GM23248 (cell line): ENCODE results near the gene FBXW11. TPM values are rescaled to one million over a fixed set of nuclear protein-coding genes. Genes with fewer than 3 reads are reported as not detected.
"Not testable (repeated sequence)": the region's sequence is repeated elsewhere in the genome, so short reads cannot be mapped to it uniquely, and the experiment has no call there.

Experiments
- DNase-seq: peaks from one replicate; pipeline ENCODE4 v3.0.0-alpha.2; 2015
- H2AFZ ChIP-seq: fragments of 200-600 bp; sonication (generic); 2 replicates; pipeline ENCODE4 v1.6.1; 2016; ENCODE audit warnings: antibody characterized with exemption
- H3F3A ChIP-seq: fragments of 200-600 bp; sonication (generic); 2 replicates; pipeline ENCODE4 v1.6.1; 2016; ENCODE audit warnings: mild to moderate bottlenecking, antibody characterized with exemption, mixed run types; ENCODE audit not compliant: insufficient read depth
- H3K27ac ChIP-seq: fragments of 200-600 bp; sonication (generic); 2 replicates; pipeline ENCODE4 v1.5.1; 2016; ENCODE audit warnings: mild to moderate bottlenecking
- H3K27me3 ChIP-seq: fragments of 200-600 bp; sonication (generic); replicated peaks from 2 replicates; pipeline ENCODE4 v1.6.1; 2016; ENCODE audit warnings: mild to moderate bottlenecking; ENCODE audit not compliant: insufficient read depth
- H3K36me3 ChIP-seq: fragments of 200-600 bp; sonication (generic); 2 replicates; pipeline ENCODE4 v1.6.1; 2016; ENCODE audit warnings: low read depth, mild to moderate bottlenecking
- H3K4me1 ChIP-seq: fragments of 200-600 bp; sonication (generic); 2 replicates; pipeline ENCODE4 v1.6.1; 2016; ENCODE audit warnings: mild to moderate bottlenecking; ENCODE audit not compliant: insufficient read depth
- H3K4me2 ChIP-seq: fragments of 200-600 bp; sonication (generic); one replicate; pipeline ENCODE4 v1.6.1; 2016; ENCODE audit warnings: mild to moderate bottlenecking; ENCODE audit not compliant: unreplicated experiment
- H3K4me3 ChIP-seq: fragments of 200-600 bp; sonication (generic); 2 replicates; pipeline ENCODE4 v1.5.1; 2016; ENCODE audit warnings: mild to moderate bottlenecking
- H3K79me2 ChIP-seq: fragments of 200-600 bp; sonication (generic); 2 replicates; pipeline ENCODE4 v1.6.1; 2016; ENCODE audit warnings: mild to moderate bottlenecking; ENCODE audit not compliant: insufficient read depth
- H3K9ac ChIP-seq: fragments of 200-600 bp; sonication (generic); 2 replicates; pipeline ENCODE4 v1.6.1; 2016; ENCODE audit warnings: mild to moderate bottlenecking
- H3K9me2 ChIP-seq: fragments of 200-600 bp; sonication (generic); 2 replicates; pipeline ENCODE4 v1.6.1; 2016; ENCODE audit warnings: mixed run types, mild to moderate bottlenecking, moderate library complexity; ENCODE audit not compliant: insufficient read depth
- H3K9me3 ChIP-seq: fragments of 200-600 bp; sonication (generic); one replicate; pipeline ENCODE4 v1.6.1; 2017; ENCODE audit warnings: low read depth
- H4K20me1 ChIP-seq: fragments of 200-600 bp; sonication (generic); 2 replicates; pipeline ENCODE4 v1.6.0; 2016; ENCODE audit not compliant: insufficient read depth
- EZH2 ChIP-seq: fragments of 200-600 bp; sonication (generic); IDR thresholded peaks from 2 replicates; pipeline ENCODE4 v1.6.1; 2018; ENCODE audit warnings: antibody characterized with exemption, mild to moderate bottlenecking; ENCODE audit not compliant: insufficient read depth, poor library complexity, severe bottlenecking
- EZH2phosphoT487 ChIP-seq: fragments of 200-600 bp; sonication (generic); IDR thresholded peaks from 2 replicates; pipeline ENCODE4 v1.6.1; 2018; ENCODE audit warnings: antibody characterized with exemption, moderate library complexity, mild to moderate bottlenecking, low read depth; ENCODE audit not compliant: insufficient read depth
- WGBS, 2 experiments: methylation state at CpG; one replicate each; pipeline ENCODE4 v1.1.6; 2015 to 2017; ENCODE audit warnings: low lambda C conversion rate in 2 of 2, low coverage in 1 of 2; ENCODE audit errors: missing lambda C conversion rate in 2 of 2; 5-methylcytosine and 5-hydroxymethylcytosine counted together
- in situ Hi-C: fragments of 300-500 bp; cut with MboI; formaldehyde crosslinking; loops from 2 replicates; pipeline ENCODE4 v1.15.0; 2020
- polyA plus RNA-seq: library from polyadenylated mRNA; unstranded; fragments of >200 nt; fragmentation: Nextera tagmentation; extraction: Ambion mirVana; gene quantifications from 2 replicates; pipeline ENCODE4 v1.2.1, GENCODE V29; 2016
- total RNA-seq: library from RNA; depleted of rRNA; stranded (reverse); fragments of >200 nt; shearing (Covaris generic); gene quantifications from 2 replicates; pipeline ENCODE4 v1.2.3, GENCODE V29; 2014

FBXW11 gene
- total and polyA plus RNA-seq, 2 experiments from 2014 or later, result 30.6 to 78.0 TPM

DNA sequence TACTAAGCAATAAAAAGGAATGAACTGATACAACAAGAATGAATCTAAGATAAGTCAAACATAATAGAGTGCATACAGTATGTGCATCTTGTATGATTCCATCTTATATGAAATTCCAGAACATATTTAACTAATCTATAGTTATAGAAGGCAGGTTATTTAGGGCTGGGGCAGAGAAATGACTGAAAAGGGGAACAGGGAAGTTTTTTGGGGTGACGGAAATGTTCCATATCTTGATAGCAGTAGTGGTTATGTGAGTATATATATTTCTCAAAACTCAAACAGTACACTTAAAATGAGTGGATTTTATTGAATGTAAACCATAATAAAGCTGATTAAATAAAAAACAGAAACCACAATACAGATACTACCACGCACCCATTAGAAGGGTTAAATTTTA, 24.6 kb downstream of the FBXW11 start:
- H3K9me2 ChIP-seq, result no peaks in the 10 kb centered on the region
- TF ChIP-seq EZH2phosphoT487, result no peak
- TF ChIP-seq EZH2, result no peak
- no peak overlapping the region for H3K4me3 ChIP-seq
- 0 out of 2 replicates have a peak, but pooled peaks cover 10% of the 10 kb centered on the region for H3K36me3 ChIP-seq
- H3K4me2 ChIP-seq, result no peak overlapping the region
- H3K4me1 ChIP-seq, result peaks cover 16% of the 10 kb centered on the region
- no peaks in the 10 kb centered on the region for H3K27me3 ChIP-seq
- H3F3A ChIP-seq, result peaks cover 30% of the 10 kb centered on the region
- H3K9me3 ChIP-seq, result no peaks in the 10 kb centered on the region
- no peak for DNase-seq
- peaks cover 95% of the 10 kb centered on the region for H3K79me2 ChIP-seq
- in situ Hi-C loops, result no loop called here
- H3K27ac ChIP-seq, result no peak overlapping the region
- no peak overlapping the region for H2AFZ ChIP-seq
- H3K9ac ChIP-seq, result no peak overlapping the region
- 96 to 97% methylated on average over 2 of the region's 2 CpGs for WGBS, 2 experiments
- H4K20me1 ChIP-seq, result peaks cover 39% of the 10 kb centered on the region

DNA sequence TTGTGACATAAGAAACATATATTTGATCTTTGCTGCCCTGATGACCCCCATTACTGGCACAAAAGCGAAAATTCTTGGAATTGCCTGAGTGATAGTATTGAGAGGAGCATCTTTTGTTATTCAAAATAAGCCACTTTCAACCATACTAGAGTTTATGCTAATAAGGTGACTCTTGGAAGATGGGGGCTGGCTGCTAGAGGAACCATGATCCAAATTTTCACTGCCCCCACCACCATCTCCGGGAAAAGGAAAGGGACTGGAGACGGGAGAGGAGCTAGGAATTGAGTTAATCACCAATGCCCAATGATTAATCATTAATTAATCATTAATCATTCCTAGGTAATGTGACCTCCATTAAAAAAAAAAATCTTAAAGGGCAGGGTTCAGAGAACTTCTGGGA, 25.6 kb downstream of the FBXW11 start:
- H3K27me3 ChIP-seq, result no peaks in the 10 kb centered on the region
- H3K4me1 ChIP-seq, result peaks cover 16% of the 10 kb centered on the region
- H3K36me3 ChIP-seq, result 0 out of 2 replicates have a peak, but pooled peaks cover 10% of the 10 kb centered on the region
- DNase-seq, result no peak
- H3K79me2 ChIP-seq, result peaks cover 95% of the 10 kb centered on the region
- WGBS, 2 experiments, result 97% methylated on average over 3 of the region's 3 CpGs
- in situ Hi-C loops, result no loop called here
- H3K4me3 ChIP-seq, result no peak overlapping the region
- H3F3A ChIP-seq, result peaks cover 27% of the 10 kb centered on the region
- H3K4me2 ChIP-seq, result no peak overlapping the region
- TF ChIP-seq EZH2, result no peak
- TF ChIP-seq EZH2phosphoT487, result no peak
- no peak overlapping the region for H3K9ac ChIP-seq
- H3K9me2 ChIP-seq, result no peaks in the 10 kb centered on the region
- H2AFZ ChIP-seq, result no peak overlapping the region
- no peaks in the 10 kb centered on the region for H3K9me3 ChIP-seq
- peaks cover 42% of the 10 kb centered on the region for H4K20me1 ChIP-seq
- H3K27ac ChIP-seq, result no peak overlapping the region

DNA sequence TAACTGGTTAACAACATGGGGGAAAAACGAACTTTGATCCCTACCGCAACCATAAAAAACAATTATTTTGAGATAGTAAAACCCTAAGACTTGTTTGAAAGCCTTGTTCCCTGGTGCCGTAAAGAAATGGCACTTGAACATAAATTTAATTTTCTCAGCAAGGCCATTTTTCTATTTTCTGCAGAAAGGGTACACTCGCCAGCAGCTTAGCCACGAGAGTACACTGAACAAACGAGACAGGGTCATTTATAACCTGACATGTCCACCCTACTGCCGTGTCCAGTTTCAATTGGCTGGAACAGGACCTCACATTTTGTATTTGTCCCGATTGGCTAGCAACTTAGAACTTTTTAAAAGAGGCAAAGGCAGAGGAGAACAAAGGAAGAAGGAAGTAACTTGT, 26.8 kb downstream of the FBXW11 start:
- 90 to 93% methylated on average over 8 of the region's 8 CpGs for WGBS, 2 experiments
- H4K20me1 ChIP-seq, result peaks cover 46% of the 10 kb centered on the region

DNA sequence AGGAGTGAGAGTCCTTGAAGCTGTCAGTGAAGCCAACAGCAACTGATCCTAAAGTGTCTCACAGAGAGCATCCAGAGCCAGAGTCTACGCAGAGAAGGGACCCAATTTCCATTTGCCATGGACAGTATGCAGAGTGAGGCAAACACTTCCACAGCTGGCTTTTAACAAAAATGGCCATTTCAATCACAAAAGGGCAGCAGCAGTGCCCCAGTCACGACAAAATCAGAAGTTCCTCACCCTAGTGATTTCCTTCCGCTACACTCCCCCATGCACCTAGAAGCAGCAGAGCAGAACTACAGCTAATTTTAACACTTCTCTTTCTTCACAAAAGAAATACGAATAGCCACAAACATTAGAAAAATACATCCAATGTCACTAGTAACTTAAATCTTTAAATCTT, 27.9 kb downstream of the FBXW11 start:
- Histone ChIP-seq H3K36me3 (0 out of 2 replicates have a peak, but pooled peaks cover 10% of the 10 kb centered on the region), H2AFZ (no peak overlapping the region), H3K9me3 (no peaks in the 10 kb centered on the region), H3K4me1 (0 out of 2 replicates have a peak, but pooled peaks cover 10% of the 10 kb centered on the region), H3K4me3 (no peak overlapping the region), H4K20me1 (peaks cover 37% of the 10 kb centered on the region), H3F3A (peaks cover 4% of the 10 kb centered on the region; the same call in 1 of the 2 replicates), H3K9ac (no peak overlapping the region), H3K27me3 (no peaks in the 10 kb centered on the region), H3K27ac (no peak overlapping the region), H3K79me2 (peaks cover 100% of the 10 kb centered on the region), H3K9me2 (no peaks in the 10 kb centered on the region), H3K4me2 (no peak overlapping the region)
- 90% methylated on average over 4 of the region's 4 CpGs for WGBS, 2 experiments
- no peak for DNase-seq
- in situ Hi-C loops, result no loop called here
- no peak for TF ChIP-seq EZH2
- TF ChIP-seq EZH2phosphoT487, result no peak

More for the DNA sequence above, 26.8 kb downstream of the FBXW11 start:
- no peaks in the 10 kb centered on the region for H3K27me3 ChIP-seq
- DNase-seq, result no peak
- no peaks in the 10 kb centered on the region for H3K9me3 ChIP-seq
- H3K36me3 ChIP-seq, result 0 out of 2 replicates have a peak, but pooled peaks cover 10% of the 10 kb centered on the region
- peaks cover 100% of the 10 kb centered on the region for H3K79me2 ChIP-seq
- no peak overlapping the region for H3K4me3 ChIP-seq
- H2AFZ ChIP-seq, result no peak overlapping the region
- peaks cover 15% of the 10 kb centered on the region for H3F3A ChIP-seq
- H3K27ac ChIP-seq, result no peak overlapping the region
- no peak overlapping the region for H3K4me2 ChIP-seq
- H3K9me2 ChIP-seq, result no peaks in the 10 kb centered on the region
- in situ Hi-C loops, result no loop called here
- H3K4me1 ChIP-seq, result peaks cover 16% of the 10 kb centered on the region
- no peak overlapping the region for H3K9ac ChIP-seq
- TF ChIP-seq EZH2, result no peak
- no peak for TF ChIP-seq EZH2phosphoT487

DNA sequence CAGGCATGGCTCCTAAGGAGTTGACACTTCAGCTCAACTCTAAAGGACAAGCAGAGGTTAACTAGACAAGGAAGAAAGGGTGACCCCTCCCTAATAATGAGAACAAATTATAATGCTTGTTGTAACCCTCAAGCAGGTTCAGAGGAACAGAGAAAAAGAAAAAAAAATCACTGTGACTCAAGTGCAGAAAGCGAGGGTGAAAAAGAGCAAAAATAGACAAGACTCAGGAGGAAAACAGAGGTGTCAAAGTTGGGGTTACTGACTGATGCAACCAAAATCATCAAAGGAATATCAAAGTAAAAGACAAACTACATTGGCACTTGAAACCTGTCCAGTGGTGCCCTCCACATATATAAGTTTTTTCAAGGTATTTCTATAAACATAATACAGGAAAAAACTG, 28.4 kb downstream of the FBXW11 start:
- no peaks in the 10 kb centered on the region for H3K9me2 ChIP-seq
- H3K79me2 ChIP-seq, result peaks cover 100% of the 10 kb centered on the region
- 0 out of 2 replicates have a peak, but pooled peaks cover 10% of the 10 kb centered on the region for H3K4me1 ChIP-seq
- H3K9me3 ChIP-seq, result no peaks in the 10 kb centered on the region
- no peak for DNase-seq
- in situ Hi-C loops, result no loop called here
- H4K20me1 ChIP-seq, result peaks cover 34% of the 10 kb centered on the region; the same call in 1 of the 2 replicates
- H3K36me3 ChIP-seq, result 0 out of 2 replicates have a peak, but pooled peaks cover 10% of the 10 kb centered on the region
- no peaks in the 10 kb centered on the region for H3K27me3 ChIP-seq
- no peak overlapping the region for H3K27ac ChIP-seq
- no peak overlapping the region for H3K4me3 ChIP-seq
- no peak for TF ChIP-seq EZH2phosphoT487
- no peak for TF ChIP-seq EZH2
- 0 out of 2 replicates have a peak, but pooled peaks cover 4% of the 10 kb centered on the region for H3F3A ChIP-seq
- no peak overlapping the region for H3K9ac ChIP-seq
- H2AFZ ChIP-seq, result no peak overlapping the region
- no peak overlapping the region for H3K4me2 ChIP-seq
- 100% methylated on average over 1 of the region's 1 CpG for WGBS, 2 experiments

DNA sequence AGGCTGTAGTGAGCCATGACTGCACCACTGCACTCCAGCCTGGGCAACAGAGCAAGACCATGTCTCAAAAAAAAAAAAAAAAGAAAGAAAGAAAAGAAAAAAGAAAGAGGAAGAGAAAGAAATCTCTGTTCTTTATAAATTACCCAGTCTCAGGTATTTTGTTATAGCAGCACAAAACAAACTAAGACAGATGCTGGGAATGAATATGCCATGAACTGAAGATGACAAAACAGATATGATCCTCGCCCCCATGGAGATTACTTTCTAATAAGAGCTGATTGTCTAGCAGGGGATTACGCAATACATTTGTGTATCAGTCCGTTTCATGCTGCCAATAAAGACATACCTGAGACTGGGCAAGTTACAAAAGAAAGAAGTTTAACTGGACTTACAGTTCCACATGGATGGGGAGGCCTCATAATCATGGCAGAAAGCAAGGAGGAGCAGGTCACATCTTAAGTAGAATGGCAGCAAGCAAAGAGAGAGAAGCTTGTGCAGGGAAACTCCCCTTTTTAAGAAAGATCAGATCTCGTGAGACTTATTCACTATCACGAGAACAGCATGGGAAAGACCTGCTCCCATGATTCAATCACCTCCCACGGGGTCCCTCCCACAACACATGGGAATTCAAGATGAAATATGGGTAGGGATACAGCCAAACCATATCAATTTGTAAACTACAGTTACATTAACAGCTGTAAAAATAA, 29.0 kb downstream of the FBXW11 start:
- H3K9me2 ChIP-seq, H3K36me3 ChIP-seq, H3K4me2 ChIP-seq, H2AFZ ChIP-seq, H3K4me1 ChIP-seq, H3K27me3 ChIP-seq, H3K9me3 ChIP-seq, H3K9ac ChIP-seq, H3K27ac ChIP-seq, H3F3A ChIP-seq, in situ Hi-C loops, H3K4me3 ChIP-seq, DNase-seq: not testable (repeated sequence)
- peaks cover 100% of the 10 kb centered on the region for H3K79me2 ChIP-seq
- H4K20me1 ChIP-seq, result peaks cover 28% of the 10 kb centered on the region; the same call in 1 of the 2 replicates
- 85 to 88% methylated on average over 6 of the region's 6 CpGs for WGBS, 2 experiments
